Measurements from ENCODE around the gene SLFN5. TPM values are rescaled to one million over a fixed set of nuclear protein-coding genes. Genes with fewer than 3 reads are reported as not detected.
"Not testable (repeated sequence)": the region's sequence is repeated elsewhere in the genome, so short reads cannot be mapped to it uniquely, and the experiment has no call there.

The SLFN5 gene
- total RNA-seq, 4 donors from 2014 or later, result 6.8 to 35.5 (median 11.4) TPM

- no peak for TF ChIP-seq POLR2A (IDR thresholded peaks at IDR 0.05)
- no peak for TF ChIP-seq CTCF (IDR thresholded peaks at IDR 0.05)
- no peaks in the 10 kb centered on the region for H3K27me3 ChIP-seq
- DNase-seq, result no peak
- H3K27ac ChIP-seq, result no peak overlapping the region
- H3K4me1 ChIP-seq, result no peaks in the 10 kb centered on the region
- peaks cover 0 to 47% (median 0%) of the 10 kb centered on the region in 3 donors for H3K36me3 ChIP-seq
- H3K4me3 ChIP-seq, result no peak overlapping the region
- H3K9me3 ChIP-seq, result no peaks in the 10 kb centered on the region
Observed at GRCh38 chr17:35265566-35266141, 22.8 kb downstream of the SLFN5 start.

- H3K27ac ChIP-seq, H3K36me3 ChIP-seq, H3K4me3 ChIP-seq, H3K27me3 ChIP-seq, H3K9me3 ChIP-seq, H3K4me1 ChIP-seq: not testable (repeated sequence)
- DNase-seq, result peak in 2 of 3 donors; percentile 67 to 72
Observed at GRCh38 chr17:35274167-35275066, 31.5 kb downstream of the SLFN5 start.

- not testable (repeated sequence) for H3K27ac ChIP-seq, H3K4me1 ChIP-seq, H3K9me3 ChIP-seq, H3K4me3 ChIP-seq, H3K36me3 ChIP-seq, DNase-seq, H3K27me3 ChIP-seq
Observed at GRCh38 chr17:35278454-35278853, 35.6 kb downstream of the SLFN5 start.

- not testable (repeated sequence) for DNase-seq, H3K4me3 ChIP-seq, H3K27me3 ChIP-seq, H3K36me3 ChIP-seq, H3K9me3 ChIP-seq, H3K4me1 ChIP-seq, H3K27ac ChIP-seq
Observed at GRCh38 chr17:35278876-35279275, 36.0 kb downstream of the SLFN5 start.

GRCh38 chr17:35283767-35284166, 40.9 kb downstream of the SLFN5 start:
- DNase-seq, result no peak
- H3K9me3 ChIP-seq, result no peaks in the 10 kb centered on the region
- H3K27ac ChIP-seq, result no peak overlapping the region
- no peaks in the 10 kb centered on the region for H3K36me3 ChIP-seq
- no peaks in the 10 kb centered on the region for H3K27me3 ChIP-seq
- no peak overlapping the region for H3K4me3 ChIP-seq
- H3K4me1 ChIP-seq, result no peaks in the 10 kb centered on the region
- TF ChIP-seq POLR2A (IDR thresholded peaks at IDR 0.05) (no peak), CTCF (IDR thresholded peaks at IDR 0.05) (no peak)

GRCh38 chr17:35284955-35285354, 42.1 kb downstream of the SLFN5 start:
- no peak for TF ChIP-seq CTCF (IDR thresholded peaks at IDR 0.05)
- no peak for TF ChIP-seq POLR2A (IDR thresholded peaks at IDR 0.05)
- no peaks in the 10 kb centered on the region for H3K36me3 ChIP-seq
- H3K27me3 ChIP-seq, result no peaks in the 10 kb centered on the region
- no peak for DNase-seq
- H3K4me1 ChIP-seq, result no peaks in the 10 kb centered on the region
- no peak overlapping the region for H3K27ac ChIP-seq
- no peaks in the 10 kb centered on the region for H3K9me3 ChIP-seq
- H3K4me3 ChIP-seq, result no peak overlapping the region

GRCh38 chr17:35286120-35286781, 43.4 kb downstream of the SLFN5 start:
- no peak for DNase-seq
- Histone ChIP-seq H3K9me3 (no peaks in the 10 kb centered on the region), H3K27me3 (no peaks in the 10 kb centered on the region)

More at GRCh38 chr17:35286120-35286781, 43.4 kb downstream of the SLFN5 start:
- H3K4me1 ChIP-seq, result no peaks in the 10 kb centered on the region
- H3K4me3 ChIP-seq, result no peak overlapping the region
- no peaks in the 10 kb centered on the region for H3K36me3 ChIP-seq
- TF ChIP-seq CTCF (IDR thresholded peaks at IDR 0.05), result no peak
- no peak for TF ChIP-seq POLR2A (IDR thresholded peaks at IDR 0.05)
- H3K27ac ChIP-seq, result no peak overlapping the region
